Stimulated activated CD4-positive, alpha-beta T cell treated with anti-CD3 and anti-CD28 coated beads, Interleukin-1b, Interleukin-23, amount 100 ng/mL, for 24 hours (primary cell): Measurements from ENCODE around the gene GUCY1A1.
"Not testable (repeated sequence)": the region's sequence is repeated elsewhere in the genome, so short reads cannot be mapped to it uniquely, and the experiment has no call there.

Source experiments
- DNase-seq, 4 experiments: peaks; one replicate each; pipeline ENCODE4 v3.0.0-alpha.2; 2020; ENCODE audit warnings: low read depth in 4 of 4, low spot score in 1 of 4

Gene GUCY1A1, protein sequence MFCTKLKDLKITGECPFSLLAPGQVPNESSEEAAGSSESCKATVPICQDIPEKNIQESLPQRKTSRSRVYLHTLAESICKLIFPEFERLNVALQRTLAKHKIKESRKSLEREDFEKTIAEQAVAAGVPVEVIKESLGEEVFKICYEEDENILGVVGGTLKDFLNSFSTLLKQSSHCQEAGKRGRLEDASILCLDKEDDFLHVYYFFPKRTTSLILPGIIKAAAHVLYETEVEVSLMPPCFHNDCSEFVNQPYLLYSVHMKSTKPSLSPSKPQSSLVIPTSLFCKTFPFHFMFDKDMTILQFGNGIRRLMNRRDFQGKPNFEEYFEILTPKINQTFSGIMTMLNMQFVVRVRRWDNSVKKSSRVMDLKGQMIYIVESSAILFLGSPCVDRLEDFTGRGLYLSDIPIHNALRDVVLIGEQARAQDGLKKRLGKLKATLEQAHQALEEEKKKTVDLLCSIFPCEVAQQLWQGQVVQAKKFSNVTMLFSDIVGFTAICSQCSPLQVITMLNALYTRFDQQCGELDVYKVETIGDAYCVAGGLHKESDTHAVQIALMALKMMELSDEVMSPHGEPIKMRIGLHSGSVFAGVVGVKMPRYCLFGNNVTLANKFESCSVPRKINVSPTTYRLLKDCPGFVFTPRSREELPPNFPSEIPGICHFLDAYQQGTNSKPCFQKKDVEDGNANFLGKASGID

DNA sequence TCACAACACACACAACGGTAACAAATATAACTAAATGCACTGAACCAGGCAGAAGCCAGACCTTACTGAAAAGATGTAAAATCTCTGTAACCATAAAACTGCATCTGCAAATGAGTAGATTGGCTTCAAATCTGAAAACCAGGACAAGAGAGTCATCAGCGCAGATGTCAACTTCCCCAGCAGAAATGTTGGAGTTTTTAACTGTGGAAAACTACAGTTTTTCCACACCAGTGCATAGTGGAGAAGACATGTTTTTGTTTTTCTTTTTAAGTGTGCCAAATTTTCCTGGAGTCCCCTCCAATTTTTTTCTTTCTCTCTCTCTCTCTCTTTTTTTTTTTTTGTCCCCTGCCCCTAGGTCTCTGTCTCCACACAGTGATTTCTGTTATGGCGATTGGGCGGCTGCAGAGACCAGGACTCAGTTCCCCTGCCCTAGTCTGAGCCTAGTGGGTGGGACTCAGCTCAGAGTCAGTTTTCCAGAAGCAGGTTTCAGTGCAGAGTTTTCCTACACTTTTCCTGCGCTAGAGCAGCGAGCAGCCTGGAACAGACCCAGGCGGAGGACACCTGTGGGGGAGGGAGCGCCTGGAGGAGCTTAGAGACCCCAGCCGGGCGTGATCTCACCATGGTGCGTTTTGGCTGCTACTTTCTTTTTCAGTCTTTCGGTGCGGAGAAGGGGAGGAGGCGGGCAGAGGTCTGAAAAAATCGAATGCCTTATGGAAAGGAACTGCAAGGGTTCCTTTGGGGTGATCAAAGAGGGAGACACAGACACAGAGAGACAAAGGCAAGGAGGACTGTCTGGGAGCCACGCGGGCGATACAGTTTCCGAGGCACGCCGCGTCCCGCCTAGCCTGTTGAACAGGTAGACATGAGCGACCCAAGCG, at the start of gene GUCY1A1:
TSS of gene GUCY1A1 (plus strand) at position 505 of the 878 bp plus-strand sequence. CDS start 30,020 bp downstream, outside the sequence.
- no peak for DNase-seq

GRCh38 chr4:155617296-155617695, 49.4 kb upstream of the GUCY1A1 start:
- no peak for DNase-seq

- DNase-seq: no peak
These were observed 48.3 kb upstream of the GUCY1A1 start for GRCh38 chr4:155618183-155618838.

DNA sequence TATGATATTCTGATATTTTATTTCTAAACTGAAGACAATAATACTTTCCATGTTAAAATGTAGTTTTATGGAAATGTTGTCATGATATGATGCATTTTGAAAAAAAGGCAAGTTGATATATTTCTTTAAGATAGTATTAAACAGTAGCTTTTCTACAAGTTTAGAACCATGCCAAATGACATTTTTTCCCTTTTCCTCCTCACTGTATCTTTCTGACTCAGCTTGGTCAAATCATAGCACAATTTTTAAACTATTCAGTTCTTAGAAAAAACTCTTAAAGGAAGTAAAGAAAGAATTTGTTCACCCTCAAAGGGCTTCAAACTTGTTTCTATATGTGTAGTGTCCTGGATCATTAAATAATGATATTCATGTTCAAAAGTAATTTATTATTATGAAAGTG, 46.0 kb upstream of the GUCY1A1 start:
- no peak for DNase-seq

GRCh38 chr4:155624478-155624877, 42.2 kb upstream of the GUCY1A1 start:
- DNase-seq: no peak

DNA sequence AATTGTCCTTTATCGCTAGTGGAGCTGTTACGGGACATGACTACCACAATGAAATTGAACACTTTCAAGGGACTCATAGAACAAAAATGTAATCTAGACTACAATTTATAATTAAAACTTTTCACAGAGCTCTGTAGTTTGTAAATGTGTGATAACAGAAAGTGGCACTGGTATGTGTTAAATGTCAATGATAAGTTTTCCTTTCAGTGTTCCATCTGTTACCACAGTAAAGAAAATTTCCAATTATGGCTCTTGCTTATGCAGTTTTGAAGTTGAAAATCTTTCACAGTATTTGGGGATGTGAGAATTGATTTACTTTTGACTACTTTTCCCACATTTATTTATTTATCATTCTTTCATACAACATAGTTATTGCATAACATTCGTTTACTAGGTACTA, 40.1 kb upstream of the GUCY1A1 start:
- no peak for DNase-seq

DNA sequence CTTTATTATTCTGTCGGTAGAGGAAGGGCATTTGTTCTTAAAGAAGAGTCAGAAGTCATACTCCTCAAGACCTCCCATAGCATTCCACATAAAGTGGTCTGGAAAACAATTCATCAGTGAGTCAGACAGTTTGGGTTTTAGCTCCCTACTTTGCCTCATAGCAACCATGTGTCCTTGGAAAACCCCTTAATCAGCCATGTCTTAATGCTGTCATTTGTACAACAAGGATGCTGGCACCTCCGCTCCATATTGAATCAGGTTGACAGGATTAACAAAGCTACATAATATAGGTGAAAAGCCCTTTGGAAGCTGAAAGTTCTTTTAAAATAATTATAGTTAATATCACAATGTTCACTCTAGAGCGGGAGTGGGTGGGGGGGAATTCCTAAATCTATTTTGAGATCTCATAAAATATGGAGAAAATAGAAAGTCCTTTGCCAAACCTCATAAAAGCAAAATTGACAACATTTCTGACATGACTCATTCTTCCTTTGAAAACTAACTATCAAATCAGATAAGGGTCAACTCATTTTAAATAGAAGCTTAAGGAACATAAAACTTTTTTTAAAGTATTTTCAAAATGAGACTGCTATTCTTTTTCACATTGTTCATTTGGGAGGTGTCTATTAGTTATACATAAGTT, 37.3 kb upstream of the GUCY1A1 start:
- DNase-seq: no peak

GRCh38 chr4:155629956-155630355, 36.7 kb upstream of the GUCY1A1 start:
- DNase-seq: no peak

DNA sequence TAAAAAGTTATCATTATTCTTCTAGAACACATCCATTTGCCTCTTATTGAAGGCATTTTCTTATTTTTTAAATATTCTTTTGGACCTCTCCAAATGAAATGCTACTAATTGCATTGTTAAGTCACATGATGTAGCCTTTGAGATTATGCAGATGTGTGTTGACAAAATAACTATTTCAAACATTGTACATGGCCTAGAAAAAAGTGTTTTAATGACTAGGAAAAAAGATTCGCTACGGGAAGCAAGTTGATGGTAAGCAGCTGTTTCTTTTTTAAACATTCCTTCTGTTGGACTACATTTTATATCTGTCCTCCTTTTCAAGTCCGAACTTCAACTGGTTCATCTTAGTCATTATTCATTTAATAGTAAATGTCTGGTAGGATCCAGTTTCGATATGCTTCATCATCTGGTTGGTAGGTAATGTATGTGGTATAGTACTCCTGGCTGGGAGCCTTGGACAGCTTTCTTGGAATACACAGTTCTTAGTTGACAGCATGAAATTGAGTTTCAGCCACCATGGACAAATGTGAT, 34.3 kb upstream of the GUCY1A1 start:
- DNase-seq: no peak

- no peak for DNase-seq
These were observed 28.3 kb upstream of the GUCY1A1 start for GRCh38 chr4:155638195-155638965.

DNA sequence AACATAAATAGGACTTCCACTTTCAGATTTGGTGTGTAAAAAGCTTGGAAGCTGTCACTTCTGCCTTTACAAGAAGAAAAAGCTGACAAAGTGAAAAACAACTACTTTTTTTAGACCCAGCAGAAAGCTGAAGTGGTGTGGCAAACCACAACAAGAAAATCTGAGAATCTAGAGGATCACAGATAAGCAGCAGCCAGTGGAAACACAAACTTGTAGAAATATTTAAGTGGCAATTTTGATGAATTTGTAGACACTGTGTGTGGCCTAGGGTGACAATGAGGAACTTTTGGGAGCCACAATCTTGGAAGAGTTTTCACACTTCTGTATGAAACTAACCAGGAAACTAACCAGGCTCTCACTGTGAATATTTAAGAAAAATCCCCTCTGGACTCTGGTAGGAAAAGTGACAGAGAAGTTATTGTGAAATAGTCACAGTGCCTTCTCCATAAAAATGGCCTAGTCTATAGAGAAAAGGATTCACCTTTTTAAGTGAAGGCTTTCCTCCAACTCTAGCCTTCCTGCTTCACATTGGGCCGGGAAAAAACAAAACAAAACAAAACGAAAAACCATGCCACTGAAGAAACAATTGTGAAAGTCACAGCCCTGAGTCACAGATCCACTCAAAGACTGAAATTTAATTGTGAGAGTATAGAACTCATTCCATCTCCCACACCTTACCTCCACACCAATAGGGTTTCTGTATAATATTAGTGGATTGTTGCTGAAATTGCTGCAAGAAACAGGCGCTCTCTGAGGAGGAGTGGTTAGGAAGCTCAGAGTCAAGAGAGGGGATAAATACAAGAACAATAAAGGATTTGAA, 26.7 kb upstream of the GUCY1A1 start:
- no peak for DNase-seq

DNA sequence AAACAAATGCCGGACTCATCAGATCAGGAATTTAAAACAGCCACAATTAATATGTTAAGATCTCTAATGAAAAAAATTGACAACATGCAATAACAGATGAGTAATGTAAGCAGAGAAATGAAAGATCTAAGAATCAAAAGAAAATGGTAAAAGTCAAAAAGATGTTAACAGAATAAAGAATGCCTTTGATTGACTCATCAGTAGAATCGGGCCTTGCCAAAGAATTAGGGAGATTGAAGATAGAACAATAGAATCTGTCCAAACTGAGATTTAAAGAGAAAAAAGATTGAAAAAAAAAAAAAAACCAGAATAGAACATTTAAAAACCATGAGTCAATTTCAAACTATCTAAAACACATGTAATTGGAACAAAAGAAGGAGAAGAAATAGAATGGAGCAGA, 25.9 kb upstream of the GUCY1A1 start:
- no peak for DNase-seq

GRCh38 chr4:155643087-155643486, 23.6 kb upstream of the GUCY1A1 start:
- no peak for DNase-seq

DNA sequence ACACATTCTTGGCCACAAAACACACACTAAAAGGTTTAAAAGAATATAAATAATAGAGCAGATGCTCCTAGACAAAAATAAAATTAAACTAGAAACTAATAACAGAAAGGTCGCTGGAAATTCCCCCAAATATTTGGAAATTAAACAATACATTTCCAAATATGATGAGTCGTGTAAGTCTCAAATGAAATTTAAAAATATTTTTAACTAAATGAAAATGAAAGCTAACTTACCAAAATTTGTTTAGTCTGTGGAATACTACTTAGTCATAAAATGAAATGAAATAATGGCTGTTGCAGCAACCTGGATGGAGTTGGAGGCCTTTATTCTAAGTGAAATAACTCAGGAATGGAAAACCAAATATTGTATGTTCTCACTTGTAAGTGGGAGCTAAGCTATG, 20.6 kb upstream of the GUCY1A1 start:
- DNase-seq: no peak

- not testable (repeated sequence) for DNase-seq
These were observed 15.9 kb upstream of the GUCY1A1 start for GRCh38 chr4:155650785-155651184.

GRCh38 chr4:155653052-155653451, 13.6 kb upstream of the GUCY1A1 start:
- no peak for DNase-seq

DNA sequence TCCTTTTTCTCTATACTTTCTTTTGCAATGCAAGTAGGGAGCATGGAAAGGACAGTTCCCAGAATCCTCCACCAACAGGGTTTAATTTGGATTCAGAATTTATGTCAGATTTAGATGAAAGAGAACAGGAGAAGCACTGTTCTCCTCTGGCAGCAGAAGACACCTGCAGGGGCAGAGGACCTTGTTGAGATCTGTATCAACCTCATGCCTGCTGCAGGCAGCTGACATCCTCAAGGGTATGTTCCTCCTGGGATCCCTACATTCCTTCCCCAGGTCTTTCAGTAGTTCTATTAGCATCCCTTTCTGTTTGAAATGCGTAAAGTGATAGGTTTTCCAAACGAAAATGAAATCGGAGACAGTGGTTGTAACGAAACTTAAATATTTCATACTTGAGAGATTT, 10.6 kb upstream of the GUCY1A1 start:
- DNase-seq: no peak

- no peak for DNase-seq
These were observed 9.5 kb upstream of the GUCY1A1 start for GRCh38 chr4:155657169-155657568.
